Transverse colon (tissue), 1 donor: ENCODE measurements around the gene TVP23B.
"Not testable (repeated sequence)": the region's sequence is repeated elsewhere in the genome, so short reads cannot be mapped to it uniquely, and the experiment has no call there.

Experiments
- EP300 ChIP-seq: sonication (generic); formaldehyde crosslinking; IDR thresholded peaks from one replicate; pipeline ENCODE4 v1.6.1; 2017; ENCODE audit warnings: antibody characterized with exemption, low read depth
- POLR2A ChIP-seq: fragments of 450-650 bp; IDR thresholded peaks from one replicate; pipeline ENCODE4 v1.6.1; 2016; ENCODE audit warnings: antibody characterized with exemption, mild to moderate bottlenecking, moderate library complexity

GRCh38 chr17:18796887-18797286, 15.9 kb downstream of the TVP23B start:
- TF ChIP-seq EP300, POLR2A: not testable (repeated sequence)
